Fibroblast of mammary gland (primary cell): Measurements from ENCODE around the gene DMRT2.

Source experiments
- DNase-seq: peaks from one replicate; pipeline ENCODE4 v3.0.0-alpha.2; 2010; ENCODE audit warnings: low read depth
- H3K4me3 ChIP-seq: 2 replicates; pipeline ENCODE4 v1.5.1; 2011; ENCODE audit warnings: low read depth, mild to moderate bottlenecking, low read length, moderate library complexity; ENCODE audit not compliant: control insufficient read depth
- CTCF ChIP-seq: conservative IDR thresholded peaks from 2 replicates; pipeline ENCODE4 v1.5.1; 2011; ENCODE audit warnings: low read depth, low read length, inconsistent platforms; ENCODE audit not compliant: control insufficient read depth, insufficient read depth

DMRT2 gene

GRCh38 chr9:1026219-1026618, 23.9 kb upstream of the DMRT2 start:
- no peak for TF ChIP-seq CTCF
- H3K4me3 ChIP-seq: no peak overlapping the region
- DNase-seq: no peak

GRCh38 chr9:1028501-1029190, 21.5 kb upstream of the DMRT2 start:
- DNase-seq: no peak
- TF ChIP-seq CTCF: no peak
- no peak overlapping the region for H3K4me3 ChIP-seq

- no peak for DNase-seq
- no peak for TF ChIP-seq CTCF
Measured at GRCh38 chr9:1031951-1032601, 18.1 kb upstream of the DMRT2 start.

GRCh38 chr9:1034271-1034670, 15.9 kb upstream of the DMRT2 start:
- no peak for DNase-seq
- no peak for TF ChIP-seq CTCF

More at GRCh38 chr9:1031951-1032601, 18.1 kb upstream of the DMRT2 start:
- H3K4me3 ChIP-seq: no peak overlapping the region

GRCh38 chr9:1039589-1039988, 10.6 kb upstream of the DMRT2 start:
- TF ChIP-seq CTCF: no peak
- no peak for DNase-seq
- no peak overlapping the region for H3K4me3 ChIP-seq

More at GRCh38 chr9:1034271-1034670, 15.9 kb upstream of the DMRT2 start:
- no peak overlapping the region for H3K4me3 ChIP-seq

GRCh38 chr9:1042466-1042865, 7.7 kb upstream of the DMRT2 start:
- no peak overlapping the region for H3K4me3 ChIP-seq
- TF ChIP-seq CTCF: no peak
- no peak for DNase-seq

GRCh38 chr9:1044643-1045042, 5.5 kb upstream of the DMRT2 start:
- H3K4me3 ChIP-seq: no peak overlapping the region
- TF ChIP-seq CTCF: no peak
- peak; percentile 72 for DNase-seq
